NT2/D1 (cell line): ENCODE results near the gene HIP1.
"Not testable (repeated sequence)": the region's sequence is repeated elsewhere in the genome, so short reads cannot be mapped to it uniquely, and the experiment has no call there.

ENCODE experiments used
- SUZ12 ChIP-seq: IDR thresholded peaks from 2 replicates; pipeline ENCODE4 v1.6.1; 2011; ENCODE audit not compliant: insufficient read length, insufficient read depth; ENCODE audit errors: extremely low read depth
- YY1 ChIP-seq: IDR thresholded peaks from 2 replicates; pipeline ENCODE4 v1.6.1; 2011; ENCODE audit not compliant: insufficient read length, insufficient read depth
- ZNF274 ChIP-seq: IDR thresholded peaks from 2 replicates; pipeline ENCODE4 v1.6.1; 2011; ENCODE audit warnings: mild to moderate bottlenecking, low read depth, low read length

GRCh38 chr7:75779516-75779915 is 40.8 kb upstream of the HIP1 start:
- not testable (repeated sequence) for TF ChIP-seq YY1, ZNF274, SUZ12
